K562 (cell line): ENCODE results near the gene RNF114. TPM values are rescaled to one million over a fixed set of nuclear protein-coding genes. Genes with fewer than 3 reads are reported as not detected.
A peak's percentile ranks its signal among the peaks of the same experiment; 100 is the strongest.

Source experiments
- ERF ChIP-seq: fragments of 450-650 bp; formaldehyde crosslinking; IDR thresholded peaks from 2 replicates; pipeline ENCODE4 v1.4.0; 2020; ENCODE audit warnings: mild to moderate bottlenecking, mixed read lengths
- HDGF ChIP-seq: fragments of 450-650 bp; IDR thresholded peaks from 2 replicates; pipeline ENCODE4 v1.6.1; 2016
- MECOM ChIP-seq: fragments of 250-450 bp; sonication (Bioruptor Pico); IDR thresholded peaks from 2 replicates; pipeline ENCODE4 v1.8.0; 2022; ENCODE audit warnings: inconsistent platforms
- MNT ChIP-seq, 2 experiments: fragments of 450-650 bp; conservative IDR thresholded peaks; 2 replicates each; pipeline ENCODE4 v1.6.1; 2017; ENCODE audit warnings: mild to moderate bottlenecking in 2 of 2, moderate library complexity in 2 of 2
- MTA2 ChIP-seq: fragments of 450-650 bp; IDR thresholded peaks from 2 replicates; pipeline ENCODE4 v1.6.1; 2016; ENCODE audit warnings: low read depth
- PURB ChIP-seq: sonication (generic); formaldehyde crosslinking; IDR thresholded peaks from 2 replicates; pipeline ENCODE4 v1.9.0; 2021; ENCODE audit warnings: low read depth, mild to moderate bottlenecking, missing genetic modification reagents
- RBBP5 ChIP-seq: fragments of 200-600 bp; sonication (generic); IDR thresholded peaks from 2 replicates; pipeline ENCODE4 v1.6.1; 2012; ENCODE audit warnings: borderline replicate concordance, mild to moderate bottlenecking, low read length, control low read depth, inconsistent platforms; ENCODE audit not compliant: insufficient read depth, poor library complexity, severe bottlenecking
- REST ChIP-seq, 2 experiments: fragments of 450-650 bp; formaldehyde crosslinking in 1 of 2; IDR thresholded peaks; 2 replicates each; pipeline versions ENCODE4 v1.4.0 to v1.6.1; 2014 to 2020; ENCODE audit warnings: mild to moderate bottlenecking in 2 of 2, borderline replicate concordance in 1 of 2, low read depth in 1 of 2
- SP1 ChIP-seq: sonication (generic); formaldehyde crosslinking; IDR thresholded peaks from 2 replicates; pipeline ENCODE4 v1.8.1; 2022; ENCODE audit warnings: mild to moderate bottlenecking, missing genetic modification reagents
- SREBF1 ChIP-seq: fragments of 150-350 bp; IDR thresholded peaks from 2 replicates; pipeline ENCODE4 v1.6.1; 2014; ENCODE audit warnings: antibody characterized with exemption, low read depth, low read length, borderline replicate concordance
- TCF15 ChIP-seq: fragments of 250-450 bp; sonication (Bioruptor Pico); IDR thresholded peaks from 2 replicates; pipeline ENCODE4 v1.8.0; 2022; ENCODE audit warnings: moderate library complexity, mild to moderate bottlenecking, inconsistent platforms
- ZNF431 ChIP-seq: sonication (generic); formaldehyde crosslinking; IDR thresholded peaks from 2 replicates; pipeline ENCODE4 v1.8.0; 2022; ENCODE audit warnings: mild to moderate bottlenecking, missing genetic modification reagents
- polyA plus RNA-seq, 8 experiments: library from polyadenylated mRNA; depleted of rRNA in 4 of 8; stranded (reverse) in 5 of 8; unstranded in 3 of 8; fragments of >200 nt; fragmentation: Nextera tagmentation in 2 of 8; fragmentation: Illumina TruSeq in 1 of 8; extraction: Ambion mirVana in 2 of 8; extraction: Trizol in 1 of 8; gene quantifications; 2 replicates each; pipeline versions ENCODE4 v1.2.1 to v1.2.3, GENCODE V29; 2011 to 2014; ENCODE audit warnings: inconsistent platforms in 1 of 8, missing spikeins in 1 of 8
- total RNA-seq, 7 experiments: library from RNA; depleted of rRNA in 6 of 7; stranded (reverse); fragments of >200 nt in 6 of 7; fragmentation: Illumina TruSeq in 2 of 7; extraction: Trizol in 2 of 7; gene quantifications; 2 replicates each; pipeline versions ENCODE4 v1.2.1 to v1.2.3, GENCODE V29; 2011 to 2021; ENCODE audit warnings: low replicate concordance in 1 of 7
- TF ChIP-seq, protein P1 (sequence below): sonication (generic); formaldehyde crosslinking; IDR thresholded peaks from 2 replicates; pipeline ENCODE4 v1.8.1; 2023; ENCODE audit warnings: mild to moderate bottlenecking, missing genetic modification reagents

The RNF114 gene
- total and polyA plus RNA-seq, 9 of the 15 experiments (the other 6 are each of a cell fraction or from before 2014, with no cell fraction given) = 38.6 to 111 (median 62.6) TPM

- TF ChIP-seq MTA2 (peak; percentile 71), TCF15 (peak; percentile 72; the same call in 1 of the 2 replicates), HDGF (peak; percentile 95; the same call in 1 of the 2 replicates), REST (IDR thresholded peaks at IDR 0.05; ENCODE audit: borderline replicate concordance) (no peak), REST (CRISPR knock-in tag; IDR thresholded peaks at IDR 0.05; ENCODE audit: low read depth) (0 out of 2 replicates have a peak, but pooled peaks have one; percentile 13), RBBP5 (peak; percentile 96), ZNF431 (CRISPR knock-in tag) (0 out of 2 replicates have a peak, but pooled peaks have one; percentile 51), ERF (CRISPR knock-in tag) (peak; percentile 22; the same call in 1 of the 2 replicates), MNT (conservative IDR thresholded peaks at IDR 0.05) (peak; percentile 57 to 82), PURB (CRISPR knock-in tag) (no peak), SP1 (CRISPR knock-in tag) (peak; percentile 82), SREBF1 (0 out of 2 replicates have a peak, but pooled peaks have one; percentile 38), MECOM (CRISPR knock-in tag) (0 out of 2 replicates have a peak, but pooled peaks have one; percentile 38)
- TF ChIP-seq, protein P1, sequence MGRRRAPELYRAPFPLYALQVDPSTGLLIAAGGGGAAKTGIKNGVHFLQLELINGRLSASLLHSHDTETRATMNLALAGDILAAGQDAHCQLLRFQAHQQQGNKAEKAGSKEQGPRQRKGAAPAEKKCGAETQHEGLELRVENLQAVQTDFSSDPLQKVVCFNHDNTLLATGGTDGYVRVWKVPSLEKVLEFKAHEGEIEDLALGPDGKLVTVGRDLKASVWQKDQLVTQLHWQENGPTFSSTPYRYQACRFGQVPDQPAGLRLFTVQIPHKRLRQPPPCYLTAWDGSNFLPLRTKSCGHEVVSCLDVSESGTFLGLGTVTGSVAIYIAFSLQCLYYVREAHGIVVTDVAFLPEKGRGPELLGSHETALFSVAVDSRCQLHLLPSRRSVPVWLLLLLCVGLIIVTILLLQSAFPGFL (CRISPR knock-in tag) = no peak
Measured at GRCh38 chr20:49915380-49916145, 20.6 kb upstream of the RNF114 start, which contains the start of gene SPATA2 (continued).
